OCI-LY1 (cell line): Measurements from ENCODE around the gene MYADML2.

Experiments used
- H2AFZ ChIP-seq: fragments of 200-600 bp; sonication (generic), shearing (Covaris generic); 2 replicates; pipeline ENCODE4 v1.6.0; 2014; ENCODE audit warnings: antibody characterized with exemption, mild to moderate bottlenecking, low read length
- H3F3A ChIP-seq: fragments of 200-600 bp; sonication (generic), shearing (Covaris generic); 2 replicates; pipeline ENCODE4 v1.6.0; 2014; ENCODE audit warnings: mild to moderate bottlenecking, antibody characterized with exemption, low read length, moderate library complexity; ENCODE audit not compliant: insufficient read depth
- H3K27ac ChIP-seq: fragments of 200-600 bp; sonication (generic); 2 replicates; pipeline ENCODE4 v1.5.1; 2014; ENCODE audit warnings: low read length, mixed run types, mild to moderate bottlenecking, low read depth; ENCODE audit not compliant: poor library complexity, severe bottlenecking
- H3K27me3 ChIP-seq: fragments of 200-600 bp; sonication (generic); 2 replicates; pipeline ENCODE4 v1.6.0; 2014; ENCODE audit warnings: antibody characterized with exemption, mild to moderate bottlenecking, low read length, moderate library complexity; ENCODE audit not compliant: insufficient read depth
- H3K36me3 ChIP-seq: fragments of 200-600 bp; sonication (generic); 2 replicates; pipeline ENCODE4 v1.6.1; 2014; ENCODE audit warnings: mild to moderate bottlenecking, antibody characterized with exemption, low read length, moderate library complexity, mixed read lengths; ENCODE audit not compliant: insufficient read depth
- H3K4me1 ChIP-seq: fragments of 200-600 bp; sonication (generic); 2 replicates; pipeline ENCODE4 v1.5.1; 2014; ENCODE audit warnings: mild to moderate bottlenecking, low read length, moderate library complexity; ENCODE audit not compliant: insufficient read depth, severe bottlenecking
- H3K4me2 ChIP-seq: fragments of 200-600 bp; sonication (generic), shearing (Covaris generic); 2 replicates; pipeline ENCODE4 v1.6.1; 2014; ENCODE audit warnings: low read length
- H3K4me3 ChIP-seq: fragments of 200-600 bp; sonication (generic); 2 replicates; pipeline ENCODE4 v1.5.1; 2014; ENCODE audit warnings: low read length, low read depth, mild to moderate bottlenecking, mixed read lengths; ENCODE audit not compliant: poor library complexity, severe bottlenecking
- H3K79me2 ChIP-seq: fragments of 200-600 bp; shearing (Covaris generic); 2 replicates; pipeline ENCODE4 v1.6.1; 2016; ENCODE audit warnings: mixed run types, low read length, mixed read lengths; ENCODE audit not compliant: insufficient read depth
- H3K9ac ChIP-seq: fragments of 200-600 bp; sonication (generic), shearing (Covaris generic); 2 replicates; pipeline ENCODE4 v1.6.1; 2014; ENCODE audit warnings: mild to moderate bottlenecking, low read length, mixed read lengths
- H3K9me2 ChIP-seq: fragments of 200-600 bp; sonication (generic), shearing (Covaris generic); 2 replicates; pipeline ENCODE4 v1.6.1; 2014; ENCODE audit warnings: low read depth, mild to moderate bottlenecking, low read length, mixed read lengths
- H3K9me3 ChIP-seq: fragments of 200-600 bp; shearing (Covaris generic); 2 replicates; pipeline ENCODE4 v1.6.1; 2014; ENCODE audit warnings: low read length, mixed read lengths
- H4K20me1 ChIP-seq: fragments of 200-600 bp; sonication (generic), shearing (Covaris generic); 2 replicates; pipeline ENCODE4 v1.6.0; 2016; ENCODE audit warnings: mild to moderate bottlenecking, low read length; ENCODE audit not compliant: insufficient read depth
- EZH2 ChIP-seq: fragments of 200-600 bp; sonication (generic), shearing (Covaris generic); IDR thresholded peaks from 2 replicates; pipeline ENCODE4 v1.8.0; 2017; ENCODE audit warnings: borderline replicate concordance, mixed run types, mild to moderate bottlenecking, antibody characterized with exemption, low read length, moderate library complexity, mixed read lengths
- TF ChIP-seq, protein P1 (sequence below): fragments of 200-600 bp; sonication (generic), shearing (Covaris generic); IDR thresholded peaks from 2 replicates; pipeline ENCODE4 v1.5.1; 2017; ENCODE audit warnings: mild to moderate bottlenecking, antibody characterized with exemption, low read length, moderate library complexity, mixed read lengths

MYADML2 gene

DNA sequence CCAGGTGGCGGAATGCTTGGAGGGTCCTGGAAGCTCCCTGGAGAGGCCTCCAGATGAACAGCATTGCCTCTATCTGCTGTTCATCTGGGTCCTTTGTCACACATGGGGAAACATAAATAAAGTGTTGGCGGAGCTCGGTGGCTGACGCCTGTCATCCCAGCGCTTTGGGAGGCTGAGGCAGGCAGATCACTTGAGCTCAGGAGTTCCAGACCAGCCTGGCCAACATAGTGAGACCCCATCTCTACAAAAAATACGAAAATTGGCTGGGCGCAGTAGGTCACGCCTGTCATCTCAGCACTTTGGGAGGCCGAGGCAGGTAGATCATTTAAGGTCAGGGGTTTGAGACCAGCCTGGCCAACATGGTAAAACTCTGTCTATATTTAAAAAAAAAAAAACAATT is 2.2 kb downstream of the MYADML2 start:
- no peaks in the 10 kb centered on the region for H3F3A ChIP-seq
- no peak overlapping the region for H3K4me2 ChIP-seq
- no peak overlapping the region for H3K27ac ChIP-seq
- H2AFZ ChIP-seq, result no peak overlapping the region
- no peaks in the 10 kb centered on the region for H3K79me2 ChIP-seq
- TF ChIP-seq, protein P1, sequence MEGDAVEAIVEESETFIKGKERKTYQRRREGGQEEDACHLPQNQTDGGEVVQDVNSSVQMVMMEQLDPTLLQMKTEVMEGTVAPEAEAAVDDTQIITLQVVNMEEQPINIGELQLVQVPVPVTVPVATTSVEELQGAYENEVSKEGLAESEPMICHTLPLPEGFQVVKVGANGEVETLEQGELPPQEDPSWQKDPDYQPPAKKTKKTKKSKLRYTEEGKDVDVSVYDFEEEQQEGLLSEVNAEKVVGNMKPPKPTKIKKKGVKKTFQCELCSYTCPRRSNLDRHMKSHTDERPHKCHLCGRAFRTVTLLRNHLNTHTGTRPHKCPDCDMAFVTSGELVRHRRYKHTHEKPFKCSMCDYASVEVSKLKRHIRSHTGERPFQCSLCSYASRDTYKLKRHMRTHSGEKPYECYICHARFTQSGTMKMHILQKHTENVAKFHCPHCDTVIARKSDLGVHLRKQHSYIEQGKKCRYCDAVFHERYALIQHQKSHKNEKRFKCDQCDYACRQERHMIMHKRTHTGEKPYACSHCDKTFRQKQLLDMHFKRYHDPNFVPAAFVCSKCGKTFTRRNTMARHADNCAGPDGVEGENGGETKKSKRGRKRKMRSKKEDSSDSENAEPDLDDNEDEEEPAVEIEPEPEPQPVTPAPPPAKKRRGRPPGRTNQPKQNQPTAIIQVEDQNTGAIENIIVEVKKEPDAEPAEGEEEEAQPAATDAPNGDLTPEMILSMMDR, result no peak
- no peak overlapping the region for H3K9ac ChIP-seq
- H3K9me3 ChIP-seq, result no peaks in the 10 kb centered on the region
- H3K9me2 ChIP-seq, result no peaks in the 10 kb centered on the region
- H3K27me3 ChIP-seq, result peaks cover 6% of the 10 kb centered on the region; the same call in 1 of the 2 replicates
- H3K36me3 ChIP-seq, result no peaks in the 10 kb centered on the region
- H3K4me1 ChIP-seq, result peaks cover 6% of the 10 kb centered on the region
- H4K20me1 ChIP-seq, result no peaks in the 10 kb centered on the region
- no peak overlapping the region for H3K4me3 ChIP-seq

DNA sequence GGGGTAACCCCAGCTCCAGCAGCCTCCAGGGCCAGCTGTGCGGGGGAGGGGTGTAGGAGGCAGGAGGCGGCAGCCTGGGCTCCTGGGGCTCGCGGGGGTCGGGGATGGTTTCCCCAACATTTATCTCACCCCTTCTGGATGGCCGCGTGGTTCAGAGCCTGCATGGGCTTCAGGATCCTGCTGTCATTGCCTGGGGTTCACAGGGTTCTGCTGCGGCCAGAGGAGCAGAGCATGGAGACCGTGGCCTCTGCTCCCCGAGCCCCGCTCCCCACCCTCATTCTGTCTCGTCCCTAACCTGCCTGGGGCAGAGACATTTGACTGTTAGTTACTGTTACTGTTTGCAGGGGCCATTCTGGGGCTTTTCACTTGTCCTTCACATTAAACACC is 4.9 kb downstream of the MYADML2 start:
- Histone ChIP-seq H2AFZ (no peak overlapping the region), H3K36me3 (no peaks in the 10 kb centered on the region)

DNA sequence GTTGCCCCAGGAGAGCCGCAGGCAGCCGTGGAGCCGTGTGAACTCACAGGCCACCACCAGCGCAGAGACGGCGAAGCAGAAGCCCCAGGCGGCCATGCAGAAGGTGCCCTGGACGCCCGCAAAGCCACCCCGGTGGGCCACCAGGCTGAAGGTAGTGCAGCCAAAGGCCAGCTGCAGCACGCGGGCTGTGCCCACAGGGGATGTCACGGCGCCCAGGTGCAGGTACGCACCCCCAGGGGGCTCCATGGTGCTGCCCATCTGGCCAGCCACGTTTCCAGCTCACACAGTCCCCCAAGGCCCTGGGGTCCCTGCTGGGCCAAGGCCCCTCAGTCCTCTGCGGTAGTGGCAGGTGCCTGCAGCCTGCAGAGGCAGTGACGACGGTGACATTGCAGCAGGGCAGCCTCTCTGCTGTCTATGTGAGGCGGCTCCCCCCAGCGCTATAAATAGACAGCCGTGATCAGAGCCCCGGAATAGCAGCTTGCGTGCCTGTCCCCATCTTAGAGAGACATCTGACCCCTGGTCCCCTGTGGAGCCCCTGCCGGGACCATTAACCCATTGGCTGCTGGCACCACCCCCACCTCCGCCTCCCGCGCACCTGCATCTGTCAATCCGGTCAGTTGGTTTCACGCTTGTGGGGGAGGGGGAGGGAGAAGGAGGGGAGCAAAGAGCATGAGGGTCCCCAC is 5.4 kb downstream of the MYADML2 start:
- no peak overlapping the region for H2AFZ ChIP-seq
- H3K79me2 ChIP-seq, result no peaks in the 10 kb centered on the region
- no peaks in the 10 kb centered on the region for H3K9me2 ChIP-seq
- no peak overlapping the region for H3K4me3 ChIP-seq
- no peaks in the 10 kb centered on the region for H3K36me3 ChIP-seq
- TF ChIP-seq, protein P1, result no peak
- no peak for TF ChIP-seq EZH2
- H3K27me3 ChIP-seq, result 0 out of 2 replicates have a peak, but pooled peaks cover 6% of the 10 kb centered on the region
- no peaks in the 10 kb centered on the region for H3K9me3 ChIP-seq
- no peak overlapping the region for H3K9ac ChIP-seq
- H3K4me1 ChIP-seq, result peaks cover 15% of the 10 kb centered on the region
- H3K4me2 ChIP-seq, result no peak overlapping the region
- no peaks in the 10 kb centered on the region for H3F3A ChIP-seq
- H3K27ac ChIP-seq, result no peak overlapping the region
- no peaks in the 10 kb centered on the region for H4K20me1 ChIP-seq

More for the DNA sequence above, 4.9 kb downstream of the MYADML2 start:
- Histone ChIP-seq H3K27ac (no peak overlapping the region), H3K4me3 (no peak overlapping the region), H3K9me3 (no peaks in the 10 kb centered on the region), H3F3A (no peaks in the 10 kb centered on the region), H3K9me2 (no peaks in the 10 kb centered on the region), H3K79me2 (no peaks in the 10 kb centered on the region), H3K9ac (no peak overlapping the region), H3K27me3 (peaks cover 6% of the 10 kb centered on the region; the same call in 1 of the 2 replicates), H4K20me1 (no peaks in the 10 kb centered on the region), H3K4me1 (peaks cover 11% of the 10 kb centered on the region), H3K4me2 (no peak overlapping the region)
- TF ChIP-seq, protein P1, result no peak
- no peak for TF ChIP-seq EZH2
